HG03159 (cell line): ENCODE data around the gene CCIN.
A peak's percentile ranks its signal among the peaks of the same experiment; 100 is the strongest.

Source experiments
- ATAC-seq: cut with Tn5 transposase; IDR thresholded peaks from one replicate; pipeline ENCODE4 v1.9.1; 2021; ENCODE audit warnings: mild to moderate bottlenecking, moderate library complexity; ENCODE audit not compliant: unreplicated experiment

CCIN gene

DNA sequence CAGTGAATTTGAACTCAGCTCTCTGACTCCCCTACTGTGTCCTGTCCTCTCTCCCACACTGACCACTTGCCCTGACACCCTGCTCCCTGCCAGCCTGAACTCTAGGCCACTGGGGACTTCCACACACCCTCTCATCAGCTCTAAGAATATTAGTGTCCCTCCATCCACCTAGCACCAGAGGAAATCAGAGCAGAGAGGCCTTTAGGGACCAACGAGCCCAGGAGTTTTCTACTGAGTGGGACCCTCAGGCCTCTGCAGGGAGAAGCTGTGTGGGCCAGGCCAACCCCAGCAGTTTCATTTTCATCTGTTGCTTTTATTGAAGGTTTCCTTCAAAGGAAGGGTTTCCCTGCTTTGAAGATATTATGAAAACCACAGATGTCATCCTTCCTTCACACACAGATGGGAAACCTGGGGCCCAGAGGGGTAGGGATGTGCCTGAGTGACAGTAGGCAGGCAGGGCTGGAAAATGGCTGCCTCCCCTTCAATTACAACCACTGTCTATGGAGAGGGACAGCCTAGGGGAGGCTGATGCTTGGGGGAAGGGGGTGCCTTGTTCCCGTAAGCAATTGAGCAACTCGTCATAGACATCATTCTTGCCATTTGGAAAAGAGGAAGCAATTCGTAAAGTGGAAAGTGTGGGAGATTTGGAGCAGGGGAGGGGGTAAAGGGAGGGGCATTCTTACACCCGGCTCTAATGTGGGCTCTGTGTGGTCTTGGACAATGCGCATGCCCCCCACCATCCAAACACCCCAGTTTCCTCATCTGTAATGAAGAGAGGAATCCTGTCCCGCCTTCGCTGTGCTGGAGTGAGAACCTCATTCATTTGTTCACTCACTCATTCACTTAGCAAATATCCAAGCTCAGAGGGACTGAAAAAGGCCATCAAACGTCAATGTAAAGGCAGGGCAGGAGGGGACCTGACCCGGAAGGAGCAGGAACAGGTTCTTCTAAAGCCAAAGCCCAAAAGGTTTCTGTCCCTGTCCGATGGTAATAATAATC lies 28.8 kb upstream of the CCIN start:
- no peak for ATAC-seq

DNA sequence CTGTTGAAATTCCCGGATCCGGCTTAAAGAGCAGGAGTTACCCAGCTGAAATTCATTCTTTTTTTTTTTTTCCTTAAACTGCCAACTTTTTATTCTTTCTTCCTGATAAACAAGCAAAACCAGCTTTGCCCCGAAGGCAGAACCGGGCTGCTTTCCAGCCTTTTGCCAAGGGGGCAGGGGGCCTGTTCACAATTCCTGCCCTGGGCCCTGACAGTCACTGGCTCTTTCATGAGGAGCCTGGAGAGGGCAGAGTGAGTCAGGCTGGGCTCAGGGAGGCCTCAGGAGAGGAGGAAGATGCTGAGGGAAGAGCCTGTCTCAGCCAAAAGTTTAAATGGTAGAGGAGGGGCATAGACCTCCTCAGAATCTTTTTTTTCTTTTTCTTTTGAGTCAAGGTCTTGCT lies 27.9 kb upstream of the CCIN start:
- ATAC-seq: no peak

DNA sequence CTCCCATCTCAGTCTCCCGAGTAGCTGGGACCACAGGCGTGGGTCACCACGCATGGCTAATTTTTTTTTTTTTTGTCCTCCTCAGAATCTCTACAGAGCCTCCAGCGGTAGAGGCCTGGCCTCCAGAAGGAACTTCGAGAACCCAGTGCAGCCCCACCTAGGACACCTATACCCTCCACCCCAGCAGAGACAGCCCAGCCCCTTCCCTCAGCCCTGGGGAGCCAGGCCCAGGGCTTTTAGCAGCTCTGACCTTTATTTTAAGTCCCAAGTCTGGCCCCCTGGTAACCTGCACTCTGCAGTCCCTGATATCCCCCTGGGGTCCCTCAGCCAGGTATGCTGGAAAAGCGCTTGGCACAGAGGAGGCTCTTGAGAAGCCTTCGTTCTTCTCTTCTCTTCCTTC lies 27.4 kb upstream of the CCIN start:
- no peak for ATAC-seq

DNA sequence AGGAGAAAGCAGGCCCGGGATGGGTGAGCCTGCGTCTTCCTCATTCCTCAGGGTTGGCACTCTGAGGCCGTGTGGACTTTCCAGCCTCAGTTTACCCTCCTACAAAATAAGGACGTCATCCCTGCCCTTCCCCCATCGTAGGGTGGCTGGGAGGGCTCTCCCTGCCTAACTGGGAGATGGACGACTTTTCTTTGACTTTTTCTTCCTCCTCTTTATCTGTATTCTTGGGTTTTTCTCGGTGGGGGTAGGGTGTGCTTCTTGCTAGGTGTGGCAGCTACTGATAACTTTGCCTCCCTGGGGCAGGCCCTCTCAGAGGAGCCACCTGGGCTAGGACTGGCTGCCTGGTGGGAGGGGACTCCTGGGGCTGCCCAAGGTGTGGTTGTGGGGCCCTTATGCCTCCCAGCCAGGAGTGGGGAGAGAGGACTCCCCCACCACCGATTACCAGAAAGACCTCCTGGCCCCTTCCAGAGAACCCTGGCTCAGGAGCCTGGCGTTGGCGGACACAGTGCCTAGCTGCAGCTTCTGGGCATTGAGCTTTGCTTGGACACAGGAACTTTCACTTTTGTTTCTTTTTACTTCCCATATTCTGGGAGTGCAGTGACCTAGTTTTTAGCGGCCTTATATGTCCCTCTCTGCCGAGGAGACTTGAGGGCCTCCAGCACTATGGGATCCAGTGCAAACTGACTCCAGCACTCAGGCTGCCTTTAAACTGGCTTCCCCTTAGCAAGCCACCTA lies 26.5 kb upstream of the CCIN start:
- ATAC-seq: no peak

- no peak for ATAC-seq
Observed at GRCh38 chr9:36143245-36143641, 25.9 kb upstream of the CCIN start.

DNA sequence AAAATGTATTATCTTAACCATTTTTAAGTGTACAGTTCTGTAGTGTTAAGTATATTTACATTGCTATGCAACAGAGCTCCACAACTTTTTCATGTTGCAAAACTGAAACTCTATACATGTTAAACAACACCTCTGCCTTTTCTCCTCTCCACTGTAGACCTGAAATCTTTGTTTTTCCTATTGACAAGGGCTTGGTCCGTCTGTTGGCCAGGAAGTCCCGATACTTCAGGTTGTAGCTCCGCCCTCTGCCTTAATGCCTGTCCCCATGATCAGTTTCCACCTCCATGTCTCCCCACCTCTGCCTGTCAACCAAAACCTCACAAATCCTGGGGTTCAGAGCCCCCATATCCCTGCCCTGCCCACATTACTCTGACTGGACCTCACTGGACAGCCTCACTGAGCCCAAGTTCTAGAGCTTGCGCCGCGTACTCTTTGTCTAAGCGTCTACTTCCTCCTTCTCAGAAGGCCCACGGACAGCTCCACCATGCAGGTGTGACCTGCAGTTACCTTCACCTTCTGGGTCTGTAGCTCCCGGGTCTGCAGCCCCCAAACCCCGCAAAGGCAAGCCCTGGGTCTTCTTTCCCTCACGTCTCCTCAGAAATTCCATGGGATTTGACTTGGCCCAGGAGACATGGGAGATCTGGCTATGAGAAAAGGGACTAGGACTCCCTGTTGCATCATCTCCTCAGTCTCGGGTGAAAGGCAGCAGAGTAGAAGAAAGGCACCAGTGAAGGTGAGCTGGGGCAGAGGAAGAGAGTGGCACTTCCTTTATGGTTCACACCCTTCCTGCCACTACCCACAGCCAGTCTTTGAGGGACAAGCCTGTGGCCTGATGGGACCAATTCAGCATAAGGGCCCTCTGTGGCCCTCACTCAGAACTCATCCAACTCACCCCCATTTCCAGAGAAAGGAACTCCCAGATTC lies 24.6 kb upstream of the CCIN start:
- ATAC-seq: no peak

DNA sequence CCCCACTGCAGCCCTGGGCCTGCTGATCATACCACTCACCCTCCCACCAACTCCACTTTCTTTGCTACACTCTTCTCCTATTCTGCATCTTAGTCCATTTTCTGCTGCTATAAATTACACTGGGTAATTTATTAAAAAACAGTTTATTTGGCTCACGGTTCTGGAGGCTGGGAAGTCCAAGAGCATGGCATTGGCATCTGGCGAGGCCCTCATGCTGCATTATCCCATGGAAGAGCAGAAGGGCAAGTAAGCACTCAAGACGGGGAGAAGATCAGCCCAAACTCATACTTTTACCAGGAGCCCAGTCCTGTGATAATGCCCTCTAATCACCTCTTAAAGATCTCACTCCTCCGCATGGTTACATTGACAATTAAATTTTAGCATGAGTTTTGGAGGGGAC lies 23.2 kb upstream of the CCIN start:
- no peak for ATAC-seq

DNA sequence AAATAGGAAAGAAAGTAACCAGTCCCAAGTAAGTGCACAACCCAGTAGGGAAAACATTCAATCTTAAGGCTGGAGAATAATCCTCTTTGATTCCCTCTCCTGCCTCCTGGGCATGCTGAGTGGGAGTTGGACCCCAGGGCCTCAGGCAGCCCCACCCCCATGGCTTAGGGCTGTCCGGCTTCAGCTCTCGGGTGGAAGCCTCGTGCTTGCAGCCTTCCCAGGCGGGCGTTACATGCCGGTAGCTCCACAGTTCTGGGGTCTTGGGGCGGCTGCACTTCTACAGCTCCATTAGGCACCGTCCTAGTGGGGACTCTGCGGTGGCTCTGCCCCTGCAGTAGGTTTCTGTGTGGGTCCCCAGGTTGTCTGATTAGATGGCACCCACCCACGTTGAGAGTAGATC lies 22.5 kb upstream of the CCIN start:
- ATAC-seq: no peak

- ATAC-seq: no peak
Observed at GRCh38 chr9:36147441-36148175, 21.6 kb upstream of the CCIN start.

- no peak for ATAC-seq
Observed at GRCh38 chr9:36148311-36149051, 20.7 kb upstream of the CCIN start.

DNA sequence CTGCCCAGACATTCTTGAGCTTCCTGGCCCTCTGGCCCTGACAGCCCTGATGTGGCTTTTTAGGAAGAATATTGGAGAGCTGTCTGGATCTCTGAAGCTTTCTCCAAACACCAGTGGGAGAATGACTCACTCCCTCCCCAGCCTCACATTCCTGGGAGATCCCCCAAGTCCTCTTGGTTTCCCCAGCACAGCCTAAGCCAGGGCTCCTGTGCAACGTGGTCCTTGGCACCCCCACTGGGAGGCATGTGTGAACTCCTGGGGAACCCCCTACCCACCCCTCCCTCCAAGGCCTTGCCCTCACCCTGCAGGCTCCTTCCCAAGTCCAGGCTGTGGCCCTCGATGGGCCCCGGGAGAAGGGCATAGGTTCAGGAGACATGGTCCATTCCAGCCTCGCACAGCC lies 20.0 kb upstream of the CCIN start:
- ATAC-seq: no peak

DNA sequence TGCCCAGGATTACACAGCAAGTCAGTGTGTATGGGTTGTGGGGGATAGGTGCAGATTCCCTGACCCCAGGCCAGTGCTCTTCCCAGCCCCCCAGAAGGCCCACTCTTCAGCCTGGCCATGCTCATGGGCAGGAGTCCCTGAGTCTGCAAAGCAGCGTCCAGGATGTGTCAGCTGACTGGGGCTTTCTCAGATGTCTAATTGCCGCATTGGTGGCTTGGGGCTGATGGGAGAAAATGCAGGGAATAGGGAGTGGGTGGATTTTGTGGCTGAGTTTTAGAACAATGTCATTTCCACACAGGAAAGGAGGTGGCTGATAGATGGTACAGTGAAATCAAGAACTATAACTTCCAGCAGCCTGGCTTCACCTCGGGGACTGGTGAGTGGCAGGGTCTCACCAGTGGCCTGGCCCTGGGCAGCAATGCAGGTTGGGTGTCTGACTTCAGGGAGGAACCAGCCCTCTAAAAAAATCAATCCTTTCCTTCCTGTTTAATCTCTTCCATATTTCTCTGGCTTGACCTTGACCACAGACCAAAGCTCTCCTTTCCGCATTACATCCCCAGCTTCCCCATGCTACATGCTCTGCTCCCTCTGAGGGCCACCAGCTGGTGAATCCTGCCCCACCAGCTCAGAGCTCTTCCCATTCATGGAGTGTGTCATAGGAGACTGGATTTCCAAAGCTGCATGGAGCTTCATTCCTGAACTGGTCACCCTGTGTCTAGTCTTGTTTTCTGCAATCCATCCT lies 18.4 kb upstream of the CCIN start:
- no peak for ATAC-seq

DNA sequence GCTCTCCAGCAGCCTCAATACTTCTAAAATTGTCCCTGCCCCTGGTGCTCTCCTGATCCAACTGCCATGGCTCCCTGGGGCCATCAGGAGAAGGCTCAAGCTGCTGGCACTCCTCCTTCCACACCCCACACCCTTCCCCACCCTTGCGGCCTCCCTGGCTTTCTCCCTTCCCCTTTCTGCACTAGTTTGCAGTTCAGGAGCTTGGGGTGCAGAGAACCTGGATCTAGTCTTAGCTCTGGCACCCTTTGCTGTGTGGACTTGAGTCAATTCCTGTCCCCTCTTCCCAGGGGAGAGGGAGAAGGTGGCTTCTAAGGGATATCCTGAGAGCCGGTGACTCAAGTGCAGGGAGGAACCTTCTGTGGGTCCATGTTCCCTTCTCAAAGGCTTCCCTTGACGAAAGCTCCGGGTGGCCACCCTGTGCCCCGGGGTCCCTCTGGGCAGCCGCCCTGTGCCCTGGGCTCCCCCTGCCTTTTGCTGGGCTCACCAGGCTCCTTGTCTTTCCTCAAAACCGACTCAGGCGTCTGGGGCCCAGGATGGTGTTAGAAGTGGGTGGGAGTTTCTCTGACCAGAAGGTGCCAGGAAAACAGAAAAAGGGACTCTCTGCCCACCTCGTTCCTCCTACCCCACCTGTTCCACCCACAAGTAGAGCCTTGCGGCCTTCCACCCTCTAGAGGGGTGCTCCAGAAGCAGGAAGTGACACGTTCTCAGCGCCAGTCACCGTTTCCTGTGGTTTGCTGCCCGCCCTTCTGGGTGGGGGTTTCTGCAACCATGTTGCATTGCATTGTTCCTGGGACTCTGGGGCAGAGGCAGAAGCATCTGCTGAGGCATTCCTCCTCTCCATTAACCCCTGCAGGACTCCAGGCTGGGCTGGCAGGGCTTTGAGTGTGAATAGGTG lies 17.6 kb upstream of the CCIN start:
- ATAC-seq: peak; percentile 74

DNA sequence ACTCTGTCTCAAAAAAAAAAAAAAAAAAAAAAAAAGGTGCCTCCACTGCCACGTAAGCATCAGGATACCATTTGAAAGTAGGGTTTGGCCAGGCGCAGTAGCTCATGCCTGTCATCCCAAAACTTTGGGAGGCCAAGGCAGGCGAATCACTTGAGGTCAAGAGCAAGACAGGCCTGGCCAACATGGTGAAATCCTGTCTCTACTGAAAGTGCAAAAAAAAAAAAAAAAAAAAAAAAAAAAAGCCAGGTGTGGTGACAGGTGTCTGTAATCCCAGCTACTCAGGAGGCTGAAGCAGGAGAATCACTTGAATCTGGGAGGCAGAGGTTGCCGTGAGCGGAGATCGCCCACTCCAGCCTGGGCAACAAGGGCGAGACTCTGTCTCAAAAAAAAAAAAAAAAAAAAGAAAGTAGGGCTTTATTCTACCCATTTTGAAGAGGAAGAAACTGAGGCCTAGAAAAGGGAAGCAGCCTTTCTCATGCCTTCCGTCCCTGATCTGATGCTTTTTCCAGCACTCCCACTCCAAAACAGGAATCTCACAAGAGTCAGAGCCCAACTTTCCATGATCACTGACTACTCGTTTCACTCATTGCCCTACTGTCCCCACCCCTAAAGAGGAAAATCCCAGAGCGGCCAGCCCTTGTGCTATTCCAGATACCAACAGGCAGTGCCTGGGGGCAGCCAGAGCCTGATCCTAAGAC lies 16.3 kb upstream of the CCIN start:
- no peak for ATAC-seq

- no peak for ATAC-seq
Observed at GRCh38 chr9:36153746-36154145, 15.4 kb upstream of the CCIN start.

DNA sequence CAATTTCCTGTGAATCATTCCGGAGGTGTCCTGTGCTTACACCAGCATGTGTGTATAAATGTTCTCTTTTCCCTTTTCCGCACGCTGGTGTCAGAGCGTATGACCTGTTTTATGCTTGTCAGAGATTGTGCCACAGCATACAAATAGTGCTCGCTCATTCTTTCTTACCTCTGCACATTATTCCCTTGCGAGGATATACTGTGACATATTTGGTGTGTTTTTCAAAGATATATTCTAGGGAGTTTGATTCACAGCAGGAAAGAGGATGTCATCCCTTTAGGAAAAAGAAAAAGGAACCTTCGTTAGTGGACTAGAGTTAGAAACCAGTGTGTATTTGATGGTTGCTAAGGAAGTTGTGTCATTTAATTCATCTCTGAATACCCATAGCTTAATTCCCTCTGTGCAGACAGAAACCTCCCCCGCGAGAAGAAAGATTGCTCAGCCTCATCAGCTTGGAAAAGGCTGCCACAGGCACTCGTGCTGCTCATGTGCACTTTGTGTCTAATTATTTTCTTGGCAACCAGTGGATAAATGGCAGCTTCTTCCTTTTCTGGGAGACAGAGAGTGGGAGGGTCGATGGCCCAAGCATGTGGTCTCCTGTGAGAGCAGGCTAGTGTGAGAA lies 14.7 kb upstream of the CCIN start:
- ATAC-seq: no peak

GRCh38 chr9:36156116-36156515 lies 13.1 kb upstream of the CCIN start:
- ATAC-seq: no peak
